NCI-H526 (cell line): ENCODE results near the gene MARCKSL1.
"Not testable (repeated sequence)": the region's sequence is repeated elsewhere in the genome, so short reads cannot be mapped to it uniquely, and the experiment has no call there.

Experiments used
- DNase-seq, 2 experiments: peaks; one replicate each; lab custom pipeline; 2025; lab: John Stamatoyannopoulos, UW

MARCKSL1 gene

DNA sequence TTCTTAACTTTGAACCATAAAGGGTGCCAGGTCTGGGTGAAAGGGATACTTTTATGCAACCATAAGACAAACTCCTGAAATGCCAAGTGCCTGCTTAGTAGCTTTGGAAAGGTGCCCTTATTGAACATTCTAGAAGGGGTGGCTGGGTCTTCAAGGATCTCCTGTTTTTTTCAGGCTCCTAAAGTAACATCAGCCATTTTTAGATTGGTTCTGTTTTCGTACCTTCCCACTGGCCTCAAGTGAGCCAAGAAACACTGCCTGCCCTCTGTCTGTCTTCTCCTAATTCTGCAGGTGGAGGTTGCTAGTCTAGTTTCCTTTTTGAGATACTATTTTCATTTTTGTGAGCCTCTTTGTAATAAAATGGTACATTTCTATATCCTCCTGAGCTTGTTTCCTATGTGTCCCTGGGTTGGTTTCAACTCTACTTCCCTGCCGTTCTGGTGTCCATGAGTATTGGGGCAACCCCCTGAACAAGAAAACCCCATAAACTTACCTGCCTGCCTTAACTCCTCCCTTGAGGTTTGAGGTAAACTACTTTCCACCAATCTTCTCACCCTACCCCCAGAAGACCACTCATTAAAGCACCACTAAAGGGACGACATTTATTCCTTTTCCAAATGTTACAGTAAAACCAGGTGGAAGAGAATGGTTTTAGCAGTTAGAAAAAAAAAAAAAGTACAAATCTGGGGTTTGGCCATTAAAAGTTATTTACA, 2.6 kb downstream of the MARCKSL1 start:
- DNase-seq = no peak

GRCh38 chr1:32332290-32333079, 3.5 kb downstream of the MARCKSL1 start:
- DNase-seq = peak in 1 of 2 experiments; percentile 51

GRCh38 chr1:32331549-32331948, 4.5 kb downstream of the MARCKSL1 start:
- no peak for DNase-seq

DNA sequence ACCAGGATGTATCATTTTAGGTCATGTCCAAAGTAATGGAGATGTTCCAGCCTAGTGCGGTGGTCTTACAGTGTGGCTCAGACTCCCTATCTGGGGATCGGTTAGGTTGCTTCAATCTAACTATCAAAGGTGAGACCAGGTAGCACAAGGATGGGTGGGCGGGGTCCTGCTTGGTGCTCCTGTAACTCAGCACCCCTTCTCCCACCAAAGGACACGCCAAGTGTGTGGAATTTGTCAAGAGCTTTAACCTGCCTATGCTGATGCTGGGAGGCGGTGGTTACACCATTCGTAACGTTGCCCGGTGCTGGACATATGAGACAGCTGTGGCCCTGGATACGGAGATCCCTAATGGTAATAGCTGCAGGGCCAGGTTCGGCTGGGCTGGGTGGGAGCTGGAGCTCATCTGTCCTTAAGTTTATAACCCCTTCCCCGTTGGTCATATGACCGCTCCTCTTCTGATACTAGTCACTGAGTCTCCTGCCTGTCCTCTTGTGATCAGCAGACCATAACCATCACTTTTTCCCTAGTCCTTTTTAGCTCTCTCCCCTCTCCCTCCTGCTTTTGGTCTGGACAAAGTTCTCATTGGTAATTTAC, 5.4 kb downstream of the MARCKSL1 start:
- DNase-seq = no peak

GRCh38 chr1:32329931-32330466, 6.0 kb downstream of the MARCKSL1 start:
- DNase-seq = no peak

DNA sequence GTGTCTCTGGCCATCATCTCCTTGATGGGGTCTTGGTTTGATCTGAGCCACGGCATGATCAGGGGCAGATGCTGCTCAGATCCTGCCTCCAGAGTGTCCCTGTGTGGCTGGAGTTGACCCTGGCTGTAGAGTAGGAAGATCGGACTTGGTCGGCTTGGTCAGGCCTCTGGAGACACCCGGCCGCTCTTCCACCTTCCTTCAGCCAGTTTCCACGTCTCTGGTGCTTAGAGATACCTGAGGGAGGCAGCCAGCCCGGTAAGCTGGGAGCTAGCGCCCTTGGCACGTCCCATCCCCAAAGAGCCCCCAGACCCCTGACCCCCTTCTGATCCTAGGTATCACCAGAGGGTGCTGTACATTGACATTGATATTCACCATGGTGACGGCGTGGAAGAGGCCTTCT, 8.8 kb downstream of the MARCKSL1 start:
- DNase-seq = no peak

GRCh38 chr1:32321712-32322291, 14.2 kb downstream of the MARCKSL1 start:
- peak in 1 of 2 experiments; percentile 52 for DNase-seq

GRCh38 chr1:32318127-32318869, 17.7 kb downstream of the MARCKSL1 start:
- no peak for DNase-seq

DNA sequence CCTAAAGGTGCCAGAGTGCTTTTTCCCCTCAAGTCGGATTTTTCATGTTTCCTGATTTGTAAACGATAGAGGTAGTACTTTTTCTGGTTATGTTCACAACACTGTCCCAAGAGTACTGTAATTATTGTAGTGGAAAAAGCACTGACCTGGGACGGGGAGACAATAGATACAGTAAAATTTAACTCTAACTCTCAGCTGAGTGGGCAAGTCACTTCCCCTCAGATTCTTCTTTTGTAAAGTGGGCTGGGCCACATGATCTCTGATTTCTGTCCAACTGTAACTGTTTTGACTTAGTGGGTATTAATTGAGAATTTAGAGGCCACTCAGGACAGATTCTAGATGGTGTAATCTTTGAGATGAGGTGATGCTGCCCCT, 19.1 kb downstream of the MARCKSL1 start:
- DNase-seq = no peak

- DNase-seq = no peak
Observed at GRCh38 chr1:32311709-32312393, 24.2 kb downstream of the MARCKSL1 start.

DNA sequence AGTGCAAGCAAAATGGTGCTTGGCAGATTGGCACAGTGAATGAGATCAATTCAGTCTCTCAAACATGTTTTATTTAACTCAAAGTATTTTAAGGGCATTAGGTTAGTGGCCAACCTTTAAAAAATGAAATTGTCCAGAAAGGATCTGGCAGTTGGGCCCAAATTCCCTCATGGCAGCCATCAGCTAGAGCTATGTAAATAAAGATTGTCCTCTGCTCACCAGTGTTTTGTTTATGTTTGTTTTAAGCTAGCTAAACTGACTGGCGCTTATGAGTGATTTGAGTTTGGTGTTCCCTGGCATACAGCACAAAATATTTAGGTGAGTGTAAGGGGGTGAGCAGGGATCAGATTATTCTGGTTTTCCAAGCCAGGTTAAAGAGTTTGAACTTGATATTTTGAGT, 26.1 kb downstream of the MARCKSL1 start:
- DNase-seq = peak in 1 of 2 experiments; percentile 10

DNA sequence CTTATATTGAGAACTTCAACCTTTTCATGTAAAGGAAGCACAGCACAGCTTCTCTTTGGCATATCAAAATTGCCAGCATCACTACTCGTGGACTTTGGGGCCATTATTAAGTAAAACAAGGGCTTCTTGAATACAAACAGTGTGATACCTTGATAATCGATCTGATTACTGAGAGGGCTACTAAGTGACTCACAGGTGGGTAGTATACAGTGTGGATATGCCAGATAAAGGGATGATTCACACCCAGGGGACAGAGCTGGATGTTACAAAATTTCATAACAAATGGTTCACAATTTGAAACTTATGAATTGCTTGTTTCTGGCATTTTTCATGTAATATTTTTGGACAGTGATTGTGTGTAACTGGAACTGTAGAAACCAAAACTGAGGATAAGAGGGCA, 28.7 kb downstream of the MARCKSL1 start:
- no peak for DNase-seq

DNA sequence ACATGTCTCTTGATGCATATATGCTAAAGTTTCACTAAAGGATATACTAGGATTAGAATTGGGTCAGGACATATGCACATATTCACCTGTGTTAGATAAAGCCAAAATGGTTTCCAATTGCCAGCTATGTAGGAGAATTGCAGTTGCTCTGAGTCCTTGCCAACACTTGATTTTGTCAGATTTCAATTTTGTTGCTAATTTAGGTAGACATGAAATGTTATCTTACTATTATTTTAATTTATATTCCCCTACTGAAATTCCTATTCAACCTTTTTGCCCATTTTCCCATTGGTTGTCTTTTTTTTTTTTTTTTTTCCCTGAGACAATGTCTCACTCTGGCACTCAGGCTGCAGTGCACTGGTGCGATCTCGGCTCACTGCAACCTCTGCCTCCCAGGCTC, 30.7 kb downstream of the MARCKSL1 start:
- DNase-seq = no peak

GRCh38 chr1:32303997-32304622, 31.9 kb downstream of the MARCKSL1 start:
- no peak for DNase-seq

DNA sequence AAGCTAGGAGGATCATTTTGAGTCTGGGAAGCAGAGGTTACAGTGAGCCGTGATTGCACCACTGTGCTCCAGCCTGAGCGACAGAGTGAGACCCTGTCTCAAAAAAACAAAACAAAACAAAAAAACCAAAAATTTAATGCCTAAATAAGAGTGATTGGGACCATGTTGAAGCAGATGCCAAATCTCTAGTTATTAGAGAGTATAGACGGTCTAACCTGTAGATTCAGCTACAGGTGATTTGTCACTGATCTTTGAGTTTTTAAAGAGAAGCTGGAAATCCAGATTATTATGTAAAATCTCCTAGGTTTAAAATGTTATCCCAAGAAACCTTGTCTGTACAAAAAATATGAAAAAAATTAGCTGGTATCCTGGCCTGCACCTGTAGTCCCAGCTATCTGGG, 32.7 kb downstream of the MARCKSL1 start:
- no peak for DNase-seq

DNA sequence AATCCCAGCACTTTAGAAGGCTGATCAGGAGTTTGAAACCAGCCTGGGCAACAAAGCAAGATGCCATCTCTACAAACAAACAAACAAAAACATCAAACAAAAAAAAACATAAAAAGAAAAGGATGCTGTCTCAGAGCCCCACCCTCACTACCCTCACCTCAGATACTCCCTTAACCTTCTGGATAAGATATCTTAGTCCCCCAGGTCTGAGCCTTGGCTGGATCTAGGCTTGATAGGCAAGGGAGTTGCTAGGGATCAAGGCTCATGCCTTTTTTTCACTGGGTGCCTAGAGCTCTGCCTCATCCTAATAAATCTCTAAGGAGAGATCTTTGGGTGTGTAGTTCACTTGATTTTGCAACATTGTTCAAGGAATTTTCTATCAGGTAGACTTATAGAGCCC, 36.7 kb downstream of the MARCKSL1 start:
- no peak for DNase-seq

GRCh38 chr1:32298211-32298610, 37.8 kb downstream of the MARCKSL1 start:
- DNase-seq = not testable (repeated sequence)

DNA sequence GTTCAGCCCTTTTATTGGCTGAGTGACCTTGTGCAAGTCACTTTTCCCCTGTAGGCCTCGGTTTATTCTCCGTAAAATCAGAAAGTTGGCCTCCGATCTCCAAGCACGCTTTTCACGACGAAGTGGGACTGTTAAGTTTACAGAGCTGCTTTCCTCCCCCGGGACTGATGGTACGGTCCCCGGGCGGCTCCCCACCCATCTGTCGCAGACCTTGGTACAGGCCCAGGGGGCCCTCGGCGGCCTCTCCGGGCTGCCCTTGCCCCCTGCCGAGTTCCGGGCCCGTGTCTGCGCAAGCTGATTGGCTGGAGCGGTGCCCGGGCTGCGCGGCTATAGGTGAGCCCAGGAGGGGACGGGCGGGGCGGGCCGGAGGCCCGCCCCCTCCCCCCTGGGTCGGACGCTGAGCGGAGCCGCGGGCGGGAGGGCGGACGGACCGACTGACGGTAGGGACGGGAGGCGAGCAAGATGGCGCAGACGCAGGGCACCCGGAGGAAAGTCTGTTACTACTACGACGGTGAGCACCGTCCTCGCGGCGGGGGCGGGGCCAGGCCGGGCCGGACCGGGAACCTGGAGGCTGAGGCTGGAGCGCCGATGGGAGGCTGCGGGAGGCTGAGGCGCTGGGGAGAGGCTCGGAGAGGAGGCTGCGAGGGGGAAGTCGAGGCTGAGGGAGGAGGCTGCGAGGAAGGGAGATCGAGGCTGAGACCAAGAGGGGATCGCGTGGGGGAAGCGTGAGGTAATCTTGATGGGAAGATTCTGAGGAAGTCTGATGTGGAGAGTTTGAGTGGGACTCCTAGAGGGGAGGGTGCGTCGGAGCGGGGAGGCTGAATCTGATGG, 44.1 kb downstream of the MARCKSL1 start, which contains the start of gene HDAC1:
Gene HDAC1, plus strand, starts transcription at position 376 of the 831 bp plus-strand sequence. Its CDS starts 87 bp downstream, at position 463.
- peak; percentile 91 to 98 for DNase-seq

DNA sequence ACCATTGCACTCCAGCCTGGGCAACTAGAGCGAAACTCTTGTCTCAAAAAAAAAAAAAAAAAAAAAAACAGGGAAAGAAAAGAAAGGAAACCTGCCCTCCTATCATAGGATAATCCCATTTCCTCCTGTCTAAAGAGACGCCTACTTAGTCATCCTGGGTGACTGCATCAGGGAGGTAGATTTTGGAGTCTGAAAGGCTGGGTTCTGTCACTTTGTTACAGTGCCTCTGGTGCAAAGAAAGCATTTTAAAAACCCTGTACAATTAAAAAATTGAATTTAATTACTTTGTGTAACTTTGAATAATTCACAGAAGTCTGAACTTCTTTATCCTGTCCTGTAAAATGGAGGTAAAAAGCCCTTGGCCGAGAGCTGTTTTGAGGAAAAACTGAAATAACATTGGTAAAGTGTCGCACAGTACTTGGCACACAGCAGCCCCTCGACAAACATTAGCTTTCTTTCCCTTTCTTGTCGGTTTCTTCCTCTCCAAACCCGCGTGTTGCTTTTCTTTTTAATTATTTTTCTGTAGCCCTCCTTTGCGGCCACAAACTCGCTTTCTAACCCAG, 44.8 kb downstream of the MARCKSL1 start:
- DNase-seq = no peak
